H1 (cell line): ENCODE results near the gene HNRNPAB.

Source experiments
- ATF3 ChIP-seq: IDR thresholded peaks from 2 replicates; pipeline ENCODE4 v1.6.1; 2011; ENCODE audit warnings: low read depth, mild to moderate bottlenecking, low read length; ENCODE audit not compliant: insufficient read depth
- CHD2 ChIP-seq: IDR thresholded peaks from 2 replicates; pipeline ENCODE4 v1.6.1; 2012; ENCODE audit warnings: low read length, improper control_type of control experiment
- CTCF ChIP-seq, 3 experiments: IDR thresholded peaks; 1 replicate in 2 of 3; 2 replicates in 1 of 3; pipeline versions ENCODE4 v1.5.1 to v1.6.1; 2011; ENCODE audit warnings: low read length in 3 of 3, mild to moderate bottlenecking in 3 of 3, inconsistent platforms in 2 of 3, low read depth in 1 of 3, moderate library complexity in 1 of 3; ENCODE audit not compliant: insufficient read depth in 1 of 3; ENCODE audit errors: control extremely low read depth in 1 of 3
- KDM5A ChIP-seq: fragments of 200-600 bp; IDR thresholded peaks from 2 replicates; pipeline ENCODE4 v1.7.1; 2012; ENCODE audit warnings: mild to moderate bottlenecking, low read length, inconsistent platforms, mixed read lengths
- MAX ChIP-seq: IDR thresholded peaks from 2 replicates; pipeline ENCODE4 v1.6.1; 2012; ENCODE audit warnings: inconsistent platforms
- POLR2A ChIP-seq, 2 experiments: IDR thresholded peaks; 1 replicate in 1 of 2; 2 replicates in 1 of 2; pipeline ENCODE4 v1.6.1; 2011; ENCODE audit warnings: low read depth in 2 of 2, low read length in 2 of 2, mild to moderate bottlenecking in 2 of 2; ENCODE audit errors: control extremely low read depth in 1 of 2
- POLR2AphosphoS5 ChIP-seq: IDR thresholded peaks from 2 replicates; pipeline ENCODE4 v1.6.1; 2011; ENCODE audit warnings: low read depth, low read length
- RFX5 ChIP-seq: IDR thresholded peaks from 2 replicates; pipeline ENCODE4 v1.6.1; 2011; ENCODE audit warnings: low read depth, low read length, improper control_type of control experiment, borderline replicate concordance
- RNF2 ChIP-seq: fragments of 200-900, 300-1000 bp; sonication (generic); IDR thresholded peaks from 2 replicates; pipeline ENCODE4 v1.7.1; 2016; ENCODE audit warnings: borderline replicate concordance, low read depth, mild to moderate bottlenecking, antibody characterized with exemption, low read length; ENCODE audit not compliant: poor library complexity, severe bottlenecking; ENCODE audit errors: missing control alignments
- SRF ChIP-seq: IDR thresholded peaks from 2 replicates; pipeline ENCODE4 v1.6.1; 2011; ENCODE audit warnings: mild to moderate bottlenecking, low read depth, low read length, moderate library complexity
- TAF1 ChIP-seq: IDR thresholded peaks from 2 replicates; pipeline ENCODE4 v1.6.1; 2011; ENCODE audit warnings: mild to moderate bottlenecking, low read depth, low read length

- TF ChIP-seq SRF (no peak), CTCF (IDR thresholded peaks at IDR 0.05; ENCODE audit: control extremely low read depth in 1 of 3, insufficient read depth in 1 of 3, low read depth in 1 of 3, low read length in 3 of 3) (no peak), CHD2 (no peak), POLR2A (IDR thresholded peaks at IDR 0.05; ENCODE audit: control extremely low read depth in 1 of 2, low read depth in 2 of 2, low read length in 2 of 2) (peak in 1 of 2 experiments; percentile 20; a peak in 2 of 3 replicates), POLR2AphosphoS5 (no peak), KDM5A (no peak), RNF2 (no peak), ATF3 (no peak), RFX5 (no peak), MAX (no peak), TAF1 (no peak)
Observed at GRCh38 chr5:178207183-178207916, 3.0 kb downstream of the HNRNPAB start.
